Uterus (tissue), 2 donors: ENCODE results near the gene KIAA1586.

Experiments
- CTCF ChIP-seq, 4 experiments: fragments of 200-600 bp in 2 of 4; fragments of 450-650 bp in 2 of 4; sonication (generic) in 2 of 4; IDR thresholded peaks; one replicate each; pipeline ENCODE4 v1.5.1; 2016 to 2019; ENCODE audit warnings: antibody characterized with exemption in 4 of 4, mild to moderate bottlenecking in 2 of 4, moderate library complexity in 1 of 4
- POLR2A ChIP-seq, 2 donors: fragments of 450-650 bp; IDR thresholded peaks; one replicate each; pipeline ENCODE4 v1.6.1; 2016; ENCODE audit warnings: antibody characterized with exemption in 2 of 2, mild to moderate bottlenecking in 1 of 2, moderate library complexity in 1 of 2

DNA sequence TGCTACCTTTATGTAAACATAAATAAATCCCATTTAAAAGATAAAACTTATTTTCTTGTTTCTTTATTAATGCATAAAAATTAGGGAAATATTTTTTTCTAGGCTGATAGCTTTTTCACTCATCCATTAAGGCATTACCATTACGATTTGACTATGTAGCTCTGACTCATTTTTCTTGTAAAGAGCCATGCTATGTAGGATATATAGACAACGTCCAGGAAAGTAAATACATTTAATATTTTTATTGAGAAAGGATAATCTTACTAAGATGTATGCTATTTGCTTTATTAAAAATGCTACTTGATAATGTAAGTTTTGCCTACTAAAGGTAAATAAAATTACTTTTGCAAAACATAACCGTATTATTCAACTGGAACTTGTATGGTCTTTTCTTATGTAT is 19.2 kb upstream of the KIAA1586 start:
- no peak for TF ChIP-seq CTCF (IDR thresholded peaks at IDR 0.05)
- TF ChIP-seq POLR2A (IDR thresholded peaks at IDR 0.05), result no peak
